PC-3 (cell line): Measurements from ENCODE around the gene UPK1A. TPM values are rescaled to one million over a fixed set of nuclear protein-coding genes. Genes with fewer than 3 reads are reported as not detected.
A peak's percentile ranks its signal among the peaks of the same experiment; 100 is the strongest.

Experiments used
- ATAC-seq: fragments of 200-7000 bp; cut with Tn5 transposase; 2 replicates; pipeline ENCODE4 v1.9.1; 2020; ENCODE audit warnings: mild to moderate bottlenecking, moderate library complexity
- BruUV-seq: library from RNA; stranded (reverse); fragments of 400-500 nt; replicated peaks from 2 replicates; lab custom pipeline; 2021; lab: Mats Ljungman, UMichigan
- CTCF ChIA-PET: fragments of 300-600 bp; sonication (Branson Sonifier 250); formaldehyde crosslinking; loops from one replicate; lab custom pipeline; 2022; ENCODE audit warnings: antibody characterized with exemption; lab: Charles Lee
- POLR2A ChIA-PET: fragments of 300-600 bp; sonication (Branson Sonifier 250); formaldehyde crosslinking; loops from one replicate; lab custom pipeline; 2022; ENCODE audit warnings: antibody characterized with exemption; ENCODE audit not compliant: unreplicated experiment; lab: Charles Lee
- DNase-seq: peaks from one replicate; pipeline ENCODE4 v3.0.0-alpha.2; 2015
- H2AFZ ChIP-seq: fragments of 300-600 bp; sonication (generic); 2 replicates; pipeline ENCODE4 v1.6.0; 2016; ENCODE audit warnings: antibody characterized with exemption, low read length
- H3F3A ChIP-seq: fragments of 300-600 bp; sonication (generic); one replicate; pipeline ENCODE4 v1.6.0; 2017; ENCODE audit warnings: antibody characterized with exemption, low read length, control low read depth, mild to moderate bottlenecking; ENCODE audit not compliant: unreplicated experiment
- H3K27ac ChIP-seq: fragments of 300-600 bp; sonication (generic); 2 replicates; pipeline ENCODE4 v1.5.1; 2016; ENCODE audit warnings: mild to moderate bottlenecking, low read length
- H3K27me3 ChIP-seq: fragments of 300-600 bp; sonication (generic); 2 replicates; pipeline ENCODE4 v1.6.1; 2016; ENCODE audit warnings: low read length, mixed read lengths
- H3K36me3 ChIP-seq: fragments of 300-600 bp; sonication (generic); 2 replicates; pipeline ENCODE4 v1.6.1; 2016; ENCODE audit warnings: low read depth, mixed run types, low read length, mixed read lengths
- H3K4me1 ChIP-seq: fragments of 300-600 bp; sonication (generic); 2 replicates; pipeline ENCODE4 v1.5.1; 2016; ENCODE audit warnings: low read length; ENCODE audit not compliant: insufficient read depth
- H3K4me2 ChIP-seq: fragments of 300-600 bp; sonication (generic); 2 replicates; pipeline ENCODE4 v1.6.0; 2016; ENCODE audit warnings: low read length
- H3K4me3 ChIP-seq: fragments of 300-600 bp; sonication (generic); 2 replicates; pipeline ENCODE4 v1.5.1; 2016; ENCODE audit warnings: mild to moderate bottlenecking, low read length, mixed read lengths
- H3K79me2 ChIP-seq: fragments of 300-600 bp; sonication (generic); 2 replicates; pipeline ENCODE4 v1.6.1; 2017; ENCODE audit warnings: low read length, mixed read lengths
- H3K9ac ChIP-seq: fragments of 300-600 bp; sonication (generic); 2 replicates; pipeline ENCODE4 v1.6.0; 2016; ENCODE audit warnings: mild to moderate bottlenecking, low read length
- H3K9me2 ChIP-seq: fragments of 300-600 bp; sonication (generic); replicated peaks from 2 replicates; pipeline ENCODE4 v1.6.1; 2016; ENCODE audit warnings: mixed run types, low read length, mixed read lengths
- H3K9me3 ChIP-seq: fragments of 300-600 bp; sonication (generic); 2 replicates; pipeline ENCODE4 v1.6.1; 2016; ENCODE audit warnings: low read length, mixed read lengths
- H4K20me1 ChIP-seq: fragments of 300-600 bp; sonication (generic); 2 replicates; pipeline ENCODE4 v1.6.1; 2016; ENCODE audit warnings: low read length, mixed read lengths
- CTCF ChIP-seq: fragments of 300-600 bp; sonication (generic); conservative IDR thresholded peaks from 2 replicates; pipeline ENCODE4 v1.5.1; 2017; ENCODE audit warnings: antibody characterized with exemption, low read depth, mild to moderate bottlenecking, low read length
- EZH2 ChIP-seq: fragments of 300-600 bp; sonication (generic); IDR thresholded peaks from one replicate; pipeline ENCODE4 v1.6.1; 2017; ENCODE audit warnings: antibody characterized with exemption, mild to moderate bottlenecking, low read length; ENCODE audit not compliant: unreplicated experiment
- EZH2phosphoT487 ChIP-seq: fragments of 300-600 bp; sonication (generic); IDR thresholded peaks from 2 replicates; pipeline ENCODE4 v1.6.1; 2018; ENCODE audit warnings: mild to moderate bottlenecking, antibody characterized with exemption, low read length, borderline replicate concordance
- intact Hi-C: fragments of 100-400 bp; cut with micrococcal nuclease; formaldehyde crosslinking; loops from 2 replicates; pipeline ENCODE4 v1.9.0; 2023
- total RNA-seq: library from RNA; depleted of rRNA; stranded (reverse); fragments of >200 nt; gene quantifications from 2 replicates; pipeline ENCODE4 v1.2.3, GENCODE V29; 2014

Gene UPK1A
- total RNA-seq, 1 experiment from 2014 or later, result not detected

DNA sequence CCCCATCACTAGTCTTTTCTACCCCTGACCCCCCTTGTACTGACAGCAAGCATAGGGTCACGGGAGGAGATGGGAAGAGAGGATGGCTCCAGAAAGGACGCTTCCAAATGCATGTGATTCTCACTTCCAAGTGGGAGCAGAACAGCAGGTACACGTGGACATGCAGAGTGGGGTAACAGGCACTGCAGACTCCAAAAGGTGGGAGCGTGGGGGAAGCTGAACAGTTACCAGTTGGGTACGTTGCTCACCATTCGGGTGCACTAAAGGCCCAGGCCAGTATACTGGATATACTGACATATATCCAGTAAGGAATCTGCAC, 27.0 kb upstream of the UPK1A start:
- Histone ChIP-seq H3F3A (no peaks in the 10 kb centered on the region), H3K9me2 (no peaks in the 10 kb centered on the region), H3K4me2 (no peak overlapping the region), H3K4me3 (no peak overlapping the region), H3K9me3 (no peaks in the 10 kb centered on the region), H4K20me1 (no peaks in the 10 kb centered on the region), H3K9ac (no peak overlapping the region), H3K36me3 (no peaks in the 10 kb centered on the region; the same call in 1 of the 2 replicates), H3K27me3 (no peaks in the 10 kb centered on the region), H3K27ac (no peak overlapping the region), H3K4me1 (peaks cover 4% of the 10 kb centered on the region; the same call in 1 of the 2 replicates), H3K79me2 (no peaks in the 10 kb centered on the region), H2AFZ (no peak overlapping the region)
- DNase-seq (no peak), ATAC-seq (no peak)
- intact Hi-C loops, result no loop called here
- TF ChIP-seq EZH2phosphoT487 (no peak), CTCF (no peak), EZH2 (no peak)
- CTCF ChIA-PET, result no interaction called here
- BruUV-seq, result no TSS peak
- POLR2A ChIA-PET, result no interaction called here

- ATAC-seq, result no peak
- H3K79me2 ChIP-seq, result no peaks in the 10 kb centered on the region
- ChIA-PET POLR2A (no interaction called here), CTCF (no interaction called here)
- H3K4me1 ChIP-seq, result peaks cover 4% of the 10 kb centered on the region; the same call in 1 of the 2 replicates
- H4K20me1 ChIP-seq, result no peaks in the 10 kb centered on the region
- H3K4me2 ChIP-seq, result no peak overlapping the region
- H3K36me3 ChIP-seq, result no peaks in the 10 kb centered on the region; the same call in 1 of the 2 replicates
- BruUV-seq, result TSS peak; percentile 15
- H2AFZ ChIP-seq, result no peak overlapping the region
- H3K9me3 ChIP-seq, result no peaks in the 10 kb centered on the region
- H3K27ac ChIP-seq, result no peak overlapping the region
- TF ChIP-seq CTCF, result no peak
- no peak for TF ChIP-seq EZH2phosphoT487
- H3K27me3 ChIP-seq, result no peaks in the 10 kb centered on the region
- DNase-seq, result no peak
- H3K9me2 ChIP-seq, result no peaks in the 10 kb centered on the region
- intact Hi-C loops, result loop anchor here (5.0 kb wide), 1 partner anchor 128 kb away; the partner anchor contains the start of gene DMKN
- H3F3A ChIP-seq, result no peaks in the 10 kb centered on the region
- H3K9ac ChIP-seq, result no peak overlapping the region
- H3K4me3 ChIP-seq, result no peak overlapping the region
These were observed 26.5 kb upstream of the UPK1A start for GRCh38 chr19:35639863-35640262.

DNA sequence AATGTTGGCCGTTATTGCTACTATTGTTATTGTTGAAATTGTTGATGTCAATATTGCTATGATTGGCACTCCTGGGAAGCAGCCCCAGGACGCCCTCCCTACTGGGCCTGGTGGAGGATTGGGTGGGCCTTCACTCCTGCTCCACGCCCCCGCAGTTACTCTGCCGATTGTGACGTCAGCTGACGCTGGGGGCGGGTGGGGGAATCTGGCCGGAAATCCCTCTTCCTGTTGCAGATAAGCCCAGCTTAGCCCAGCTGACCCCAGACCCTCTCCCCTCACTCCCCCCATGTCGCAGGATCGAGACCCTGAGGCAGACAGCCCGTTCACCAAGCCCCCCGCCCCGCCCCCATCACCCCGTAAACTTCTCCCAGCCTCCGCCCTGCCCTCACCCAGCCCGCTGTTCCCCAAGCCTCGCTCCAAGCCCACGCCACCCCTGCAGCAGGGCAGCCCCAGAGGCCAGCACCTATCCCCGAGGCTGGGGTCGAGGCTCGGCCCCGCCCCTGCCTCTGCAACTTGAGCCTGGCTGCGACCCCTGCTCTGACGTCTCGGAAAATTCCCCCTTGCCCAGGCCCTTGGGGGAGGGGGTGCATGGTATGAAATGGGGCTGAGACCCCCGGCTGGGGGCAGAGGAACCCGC, 24.7 kb upstream of the UPK1A start, which contains the start of gene ETV2:
TSS of gene ETV2 (plus strand) at position 231 of the 637 bp plus-strand sequence. CDS start 716 bp downstream, outside the sequence.
- Histone ChIP-seq H4K20me1 (no peaks in the 10 kb centered on the region), H3K36me3 (no peaks in the 10 kb centered on the region; the same call in 1 of the 2 replicates), H2AFZ (no peak within 1 kb of the TSS), H3K4me2 (no peak within 1 kb of the TSS), H3F3A (no peaks in the 10 kb centered on the region), H3K9me2 (no peaks in the 10 kb centered on the region), H3K4me1 (peaks cover 8% of the 10 kb centered on the region; the same call in 1 of the 2 replicates), H3K27me3 (no peaks in the 10 kb centered on the region), H3K4me3 (no peak within 1 kb of the TSS), H3K9me3 (no peaks in the 10 kb centered on the region), H3K9ac (no peak within 1 kb of the TSS), H3K79me2 (no peaks in the 10 kb centered on the region), H3K27ac (no peak within 1 kb of the TSS)
- DNase-seq, result no peak
- TF ChIP-seq EZH2phosphoT487, result no peak
- TF ChIP-seq CTCF, result no peak
- TF ChIP-seq EZH2, result no peak
- CTCF ChIA-PET, result no interaction called here
- POLR2A ChIA-PET, result no interaction called here
- no peak for ATAC-seq
- no TSS peak for BruUV-seq
- intact Hi-C loops, result loop anchor here (5.0 kb wide), 1 partner anchor 129 kb away; the partner anchor contains the start of gene DMKN
